ENCODE data around the gene CDHR1.
A peak's percentile ranks its signal among the peaks of the same experiment; 100 is the strongest.
"Not testable (repeated sequence)": the region's sequence is repeated elsewhere in the genome, so short reads cannot be mapped to it uniquely, and the experiment has no call there.

Gene CDHR1

DNA sequence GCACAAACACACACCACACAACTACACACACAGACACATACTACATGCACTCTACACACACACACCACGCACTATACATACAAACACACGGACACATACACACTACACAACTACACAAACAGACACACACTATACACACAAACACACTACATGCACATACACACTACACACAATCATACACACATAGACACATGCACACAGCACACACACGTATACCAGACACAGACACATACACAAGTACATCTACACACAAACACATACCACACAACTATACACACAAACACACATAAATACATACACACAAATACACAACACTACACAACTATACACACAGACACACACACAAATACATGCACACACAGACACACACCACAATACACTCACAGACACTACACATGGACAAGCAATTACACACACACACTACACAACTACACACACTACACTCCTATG is 16.2 kb upstream of the CDHR1 start:
- no peaks in the 10 kb centered on the region for H3K9me3 Mint-ChIP-seq
- H3K4me1 Mint-ChIP-seq = peaks cover 7% of the 10 kb centered on the region
- H3K27me3 Mint-ChIP-seq = no peaks in the 10 kb centered on the region
- no peak for ATAC-seq (replicated peaks; ENCODE audit: extremely low read depth, poor library complexity, severe bottlenecking)
- H3K4me3 Mint-ChIP-seq = no peak overlapping the region
- H3K36me3 Mint-ChIP-seq (ENCODE audit: insufficient read depth) = no peaks in the 10 kb centered on the region
- no peak overlapping the region for H3K27ac Mint-ChIP-seq (ENCODE audit: low read depth)
- no peak for DNase-seq (ENCODE audit: low spot score in 2 of 2)

- Mint-ChIP-seq H3K4me1 (peaks cover 7% of the 10 kb centered on the region), H3K4me3 (no peak overlapping the region), H3K9me3 (no peaks in the 10 kb centered on the region), H3K36me3 (ENCODE audit: insufficient read depth) (no peaks in the 10 kb centered on the region), H3K27me3 (no peaks in the 10 kb centered on the region), H3K27ac (ENCODE audit: low read depth) (no peak overlapping the region)
- peak in 1 of 2 donors; percentile 39 for DNase-seq (ENCODE audit: low spot score in 2 of 2)
- peak; percentile 7 for ATAC-seq (replicated peaks; ENCODE audit: extremely low read depth, poor library complexity, severe bottlenecking)
These were observed 15.2 kb upstream of the CDHR1 start for GRCh38 chr10:84179059-84179710.

DNA sequence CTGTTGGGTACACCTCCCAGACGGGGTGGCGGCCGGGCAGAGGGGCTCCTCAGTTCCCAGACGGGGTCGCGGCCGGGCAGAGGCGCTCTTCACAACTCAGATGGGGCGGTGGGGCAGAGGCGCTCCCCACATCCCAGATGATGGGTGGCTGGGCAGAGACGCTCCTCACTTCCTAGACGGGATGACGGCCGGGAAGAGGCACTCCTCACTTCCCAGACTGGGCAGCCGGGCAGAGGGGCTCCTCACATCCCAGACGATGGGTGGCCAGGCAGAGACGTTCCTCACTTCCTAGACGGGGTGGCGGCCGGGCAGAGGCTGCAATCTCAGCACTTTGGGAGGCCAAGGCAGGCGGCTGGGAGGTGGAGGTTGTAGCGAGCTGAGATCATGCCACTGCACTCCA is 14.0 kb upstream of the CDHR1 start:
- ATAC-seq (replicated peaks; ENCODE audit: extremely low read depth, poor library complexity, severe bottlenecking); H3K9me3 Mint-ChIP-seq; H3K27ac Mint-ChIP-seq (ENCODE audit: low read depth); H3K36me3 Mint-ChIP-seq (ENCODE audit: insufficient read depth); H3K27me3 Mint-ChIP-seq; DNase-seq (ENCODE audit: low spot score in 2 of 2); H3K4me3 Mint-ChIP-seq: not testable (repeated sequence)
- H3K4me1 Mint-ChIP-seq = peaks cover 13% of the 10 kb centered on the region

GRCh38 chr10:84181631-84182030 is 12.7 kb upstream of the CDHR1 start:
- Mint-ChIP-seq H3K4me1 (peaks cover 10% of the 10 kb centered on the region), H3K27me3 (no peaks in the 10 kb centered on the region), H3K4me3 (no peak overlapping the region), H3K36me3 (ENCODE audit: insufficient read depth) (no peaks in the 10 kb centered on the region), H3K27ac (ENCODE audit: low read depth) (no peak overlapping the region), H3K9me3 (no peaks in the 10 kb centered on the region)
- ATAC-seq (replicated peaks; ENCODE audit: extremely low read depth, poor library complexity, severe bottlenecking) = no peak
- no peak for DNase-seq (ENCODE audit: low spot score in 2 of 2)

- Mint-ChIP-seq H3K4me1 (peaks cover 5% of the 10 kb centered on the region), H3K4me3 (no peak overlapping the region), H3K27ac (ENCODE audit: low read depth) (no peak overlapping the region), H3K27me3 (no peaks in the 10 kb centered on the region), H3K36me3 (ENCODE audit: insufficient read depth) (no peaks in the 10 kb centered on the region), H3K9me3 (no peaks in the 10 kb centered on the region)
- ATAC-seq (replicated peaks; ENCODE audit: extremely low read depth, poor library complexity, severe bottlenecking) = no peak
- no peak for DNase-seq (ENCODE audit: low spot score in 2 of 2)
These were observed 9.8 kb upstream of the CDHR1 start for GRCh38 chr10:84184517-84184916.

DNA sequence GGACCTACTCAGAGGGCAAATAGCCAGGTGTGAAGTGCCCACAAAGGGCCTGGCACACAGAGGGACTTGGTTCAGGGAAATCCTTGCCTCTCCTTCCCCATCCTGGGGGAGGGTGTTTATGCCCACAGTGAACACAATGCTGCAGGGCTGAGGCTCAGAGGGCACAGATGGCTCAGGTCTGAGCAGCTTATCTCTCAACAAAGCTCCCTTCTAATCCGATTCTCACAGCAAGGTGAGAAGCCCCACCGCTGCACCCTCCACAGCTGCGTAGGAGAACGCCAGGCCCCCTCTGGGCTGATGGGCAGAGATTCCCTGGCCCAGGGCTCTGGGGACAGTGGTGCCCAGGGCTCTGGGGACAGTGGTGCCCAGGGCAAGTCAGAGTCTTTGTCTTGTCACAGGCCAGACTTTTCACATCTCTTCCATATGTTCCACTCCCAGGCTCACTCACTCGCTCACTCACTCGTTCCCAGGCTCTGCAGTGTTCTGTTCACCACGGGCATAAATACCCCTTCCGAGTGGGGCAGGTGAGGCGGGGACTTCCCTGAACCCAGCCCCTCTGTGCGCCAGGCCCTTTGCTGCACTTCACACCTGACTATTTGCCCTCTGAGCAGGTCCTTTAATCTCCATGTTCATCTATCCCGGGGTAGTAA is 8.7 kb upstream of the CDHR1 start:
- H3K9me3 Mint-ChIP-seq = no peaks in the 10 kb centered on the region
- peaks cover 5% of the 10 kb centered on the region for H3K4me1 Mint-ChIP-seq
- no peaks in the 10 kb centered on the region for H3K36me3 Mint-ChIP-seq (ENCODE audit: insufficient read depth)
- DNase-seq (ENCODE audit: low spot score in 2 of 2) (no peak), ATAC-seq (replicated peaks; ENCODE audit: extremely low read depth, poor library complexity, severe bottlenecking) (no peak)
- H3K27ac Mint-ChIP-seq (ENCODE audit: low read depth) = no peak overlapping the region
- H3K4me3 Mint-ChIP-seq = no peak overlapping the region
- no peaks in the 10 kb centered on the region for H3K27me3 Mint-ChIP-seq

DNA sequence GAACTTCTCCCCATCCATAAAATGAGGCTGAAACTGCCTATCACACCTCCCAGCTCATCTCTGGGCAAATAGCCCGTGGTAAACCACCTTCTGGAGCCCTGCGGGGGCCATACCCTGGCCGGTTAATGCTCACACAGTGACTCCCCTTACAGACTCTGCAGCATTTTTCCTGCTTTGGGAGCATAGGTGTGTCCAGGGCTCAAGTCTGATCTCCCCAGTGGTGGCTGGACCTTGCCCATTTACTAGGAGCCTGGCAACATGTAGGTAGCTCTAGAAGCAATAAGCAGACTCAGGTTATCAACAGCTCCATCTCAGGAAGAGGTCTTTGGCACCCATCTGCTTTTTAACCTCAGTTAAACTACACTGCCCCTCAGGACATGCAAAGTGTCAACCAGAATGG is 5.5 kb upstream of the CDHR1 start:
- DNase-seq (ENCODE audit: low spot score in 2 of 2) (no peak), ATAC-seq (replicated peaks; ENCODE audit: extremely low read depth, poor library complexity, severe bottlenecking) (no peak)
- Mint-ChIP-seq H3K36me3 (ENCODE audit: insufficient read depth) (no peaks in the 10 kb centered on the region), H3K4me3 (no peak overlapping the region), H3K27ac (ENCODE audit: low read depth) (no peak overlapping the region), H3K4me1 (peaks cover 14% of the 10 kb centered on the region), H3K27me3 (no peaks in the 10 kb centered on the region), H3K9me3 (no peaks in the 10 kb centered on the region)

DNA sequence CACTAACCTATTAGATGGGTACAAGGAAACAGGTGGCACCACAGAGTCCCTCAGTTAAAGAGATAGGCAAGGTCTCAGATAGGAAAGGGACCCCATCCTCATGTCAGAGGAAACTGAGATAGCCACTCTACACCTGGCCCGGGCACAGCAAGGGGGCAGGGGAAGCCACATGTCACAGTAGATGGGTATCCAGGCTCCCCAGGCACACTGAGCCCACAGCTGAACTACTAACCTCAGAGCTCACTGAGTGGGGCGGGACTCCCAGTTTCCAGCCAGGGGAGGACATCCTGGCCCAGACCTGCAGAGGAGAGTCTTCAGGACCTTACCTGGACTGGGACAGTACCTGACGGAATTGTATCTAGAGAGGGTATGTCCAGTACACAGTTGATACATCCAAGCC is 3.7 kb upstream of the CDHR1 start:
- Mint-ChIP-seq H3K9me3 (no peaks in the 10 kb centered on the region), H3K27ac (ENCODE audit: low read depth) (no peak overlapping the region), H3K36me3 (ENCODE audit: insufficient read depth) (no peaks in the 10 kb centered on the region), H3K4me1 (peaks cover 8% of the 10 kb centered on the region), H3K4me3 (no peak overlapping the region), H3K27me3 (no peaks in the 10 kb centered on the region)
- DNase-seq (ENCODE audit: low spot score in 2 of 2) (no peak), ATAC-seq (replicated peaks; ENCODE audit: extremely low read depth, poor library complexity, severe bottlenecking) (no peak)

GRCh38 chr10:84191106-84191505 is 3.2 kb upstream of the CDHR1 start:
- Mint-ChIP-seq H3K27me3 (peaks cover 2% of the 10 kb centered on the region), H3K36me3 (ENCODE audit: insufficient read depth) (no peaks in the 10 kb centered on the region), H3K27ac (ENCODE audit: low read depth) (no peak overlapping the region), H3K4me3 (no peak overlapping the region), H3K9me3 (no peaks in the 10 kb centered on the region), H3K4me1 (peaks cover 8% of the 10 kb centered on the region)
- ATAC-seq (replicated peaks; ENCODE audit: extremely low read depth, poor library complexity, severe bottlenecking) = peak; percentile 72
- no peak for DNase-seq (ENCODE audit: low spot score in 2 of 2)

DNA sequence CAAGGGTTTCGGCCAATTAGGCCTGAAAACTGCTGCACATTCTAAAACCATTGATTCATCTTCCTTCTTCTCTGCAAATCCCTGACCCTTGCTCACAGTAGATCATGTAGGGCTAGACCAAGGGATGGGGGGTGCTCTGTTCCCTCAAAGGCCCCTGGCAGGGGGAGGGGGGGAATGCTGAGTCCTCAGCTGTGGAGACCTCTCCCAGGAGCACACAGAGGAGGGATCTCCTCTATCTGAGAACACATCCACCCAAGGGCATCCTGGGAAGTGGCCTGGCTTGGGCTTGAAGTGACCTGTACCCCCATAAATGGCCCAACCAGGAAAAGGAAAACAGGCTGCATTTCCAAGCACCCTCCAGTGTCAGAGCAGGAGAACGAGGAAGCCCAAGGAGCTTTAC is 1.0 kb upstream of the CDHR1 start:
- peak overlapping the region; percentile 73 for H3K4me3 Mint-ChIP-seq

GRCh38 chr10:84193846-84194423 is 402 bp upstream of the CDHR1 start:
- Mint-ChIP-seq H3K9me3 (no peaks in the 10 kb centered on the region), H3K27me3 (peaks cover 7% of the 10 kb centered on the region)

More for the DNA sequence above, 1.0 kb upstream of the CDHR1 start:
- H3K27me3 Mint-ChIP-seq = peaks cover 7% of the 10 kb centered on the region
- no peak overlapping the region for H3K27ac Mint-ChIP-seq (ENCODE audit: low read depth)
- H3K4me1 Mint-ChIP-seq = peaks cover 8% of the 10 kb centered on the region
- no peak for DNase-seq (ENCODE audit: low spot score in 2 of 2)
- H3K9me3 Mint-ChIP-seq = no peaks in the 10 kb centered on the region
- ATAC-seq (replicated peaks; ENCODE audit: extremely low read depth, poor library complexity, severe bottlenecking) = no peak
- H3K36me3 Mint-ChIP-seq (ENCODE audit: insufficient read depth) = peaks cover 3% of the 10 kb centered on the region

GRCh38 chr10:84195044-84195830 is 900 bp downstream of the CDHR1 start:
- peaks cover 3% of the 10 kb centered on the region for H3K36me3 Mint-ChIP-seq (ENCODE audit: insufficient read depth)
- no peak for DNase-seq (ENCODE audit: low spot score in 2 of 2)
- ATAC-seq (replicated peaks; ENCODE audit: extremely low read depth, poor library complexity, severe bottlenecking) = no peak
- H3K4me3 Mint-ChIP-seq = peak overlapping the region; percentile 73
- peaks cover 8% of the 10 kb centered on the region for H3K4me1 Mint-ChIP-seq
- H3K27me3 Mint-ChIP-seq = peaks cover 7% of the 10 kb centered on the region
- H3K9me3 Mint-ChIP-seq = no peaks in the 10 kb centered on the region
- H3K27ac Mint-ChIP-seq (ENCODE audit: low read depth) = no peak overlapping the region

More at GRCh38 chr10:84193846-84194423, 402 bp upstream of the CDHR1 start:
- no peak for DNase-seq (ENCODE audit: low spot score in 2 of 2)
- Mint-ChIP-seq H3K36me3 (ENCODE audit: insufficient read depth) (peaks cover 3% of the 10 kb centered on the region), H3K4me1 (peaks cover 8% of the 10 kb centered on the region), H3K27ac (ENCODE audit: low read depth) (no peak overlapping the region), H3K4me3 (peak overlapping the region; percentile 73)
- no peak for ATAC-seq (replicated peaks; ENCODE audit: extremely low read depth, poor library complexity, severe bottlenecking)
